ENCODE results near the gene DUSP12. TPM values are rescaled to one million over a fixed set of nuclear protein-coding genes. Genes with fewer than 3 reads are reported as not detected.

The DUSP12 gene
- total RNA-seq, 1 experiment from 2014 or later: 29.4 TPM

- POLR2A ChIA-PET: no interaction called here
- no peaks in the 10 kb centered on the region for H3K4me1 Mint-ChIP-seq
- no peaks in the 10 kb centered on the region for H3K9me3 Mint-ChIP-seq
- no peak overlapping the region for H3K4me3 Mint-ChIP-seq
- no peak overlapping the region for H3K27ac Mint-ChIP-seq
- CTCF ChIA-PET: interaction anchor here (3.5 kb wide), 1 partner anchor 247 kb away, joined by 144 read pairs; no protein-coding TSS in a partner anchor
- no peak for ATAC-seq
- no peak for TF ChIP-seq E2F1 (CRISPR knock-in tag; IDR thresholded peaks at IDR 0.05)
- TF ChIP-seq ZNF512 (CRISPR knock-in tag; IDR thresholded peaks at IDR 0.05; ENCODE audit: borderline replicate concordance): no peak
- no peak for TF ChIP-seq ATF2 (CRISPR knock-in tag; IDR thresholded peaks at IDR 0.05; ENCODE audit: borderline replicate concordance, low read depth)
- TF ChIP-seq FOXJ3 (CRISPR knock-in tag; IDR thresholded peaks at IDR 0.05; ENCODE audit: borderline replicate concordance): no peak
- TF ChIP-seq TEAD1 (CRISPR knock-in tag; IDR thresholded peaks at IDR 0.05): no peak
- TF ChIP-seq ZNF532 (CRISPR knock-in tag; IDR thresholded peaks at IDR 0.05; ENCODE audit: borderline replicate concordance): no peak
- H3K36me3 Mint-ChIP-seq: peaks cover 2% of the 10 kb centered on the region; the same call in 1 of the 2 replicates
- no peaks in the 10 kb centered on the region for H3K27me3 Mint-ChIP-seq (ENCODE audit: low read depth)
- no peak for DNase-seq (ENCODE audit: low spot score)
Measured at GRCh38 chr1:161790587-161791317, 41.2 kb downstream of the DUSP12 start.

- H3K9me3 Mint-ChIP-seq: no peaks in the 10 kb centered on the region
- H3K27me3 Mint-ChIP-seq (ENCODE audit: low read depth): no peaks in the 10 kb centered on the region
- H3K27ac Mint-ChIP-seq: no peak overlapping the region
- DNase-seq (ENCODE audit: low spot score): no peak
- H3K36me3 Mint-ChIP-seq: peaks cover 2% of the 10 kb centered on the region; the same call in 1 of the 2 replicates
- ChIA-PET POLR2A (interaction anchor here (1.0 kb wide), 1 partner anchor 10 kb away, joined by 4 read pairs; no protein-coding TSS in a partner anchor), CTCF (interaction anchor here (0.5 to 3.5 kb wide), 30 partner anchors 8 to 813 kb away, joined by 3 to 144 read pairs (median 3); partner anchors contain the start of gene OLFML2B)
- TF ChIP-seq ZNF138 (CRISPR knock-in tag; conservative IDR thresholded peaks at IDR 0.05) (no peak), JUN (CRISPR knock-in tag; IDR thresholded peaks at IDR 0.05) (no peak), ATF2 (CRISPR knock-in tag; IDR thresholded peaks at IDR 0.05; ENCODE audit: borderline replicate concordance, low read depth) (no peak), ATF3 (CRISPR knock-in tag; conservative IDR thresholded peaks at IDR 0.05) (no peak), NR1H2 (CRISPR knock-in tag; IDR thresholded peaks at IDR 0.05) (no peak)
- no peaks in the 10 kb centered on the region for H3K4me1 Mint-ChIP-seq
- H3K4me3 Mint-ChIP-seq: no peak overlapping the region
- no peak for ATAC-seq
Measured at GRCh38 chr1:161791904-161792655, 42.5 kb downstream of the DUSP12 start.
